SK-N-SH (cell line): ENCODE results near the gene RYR3. TPM values are rescaled to one million over a fixed set of nuclear protein-coding genes. Genes with fewer than 3 reads are reported as not detected.

Source experiments
- CTCF ChIA-PET: fragments of 300-600, 350-600 bp; formaldehyde crosslinking; extraction: SDS; loops from one replicate; lab custom pipeline; 2021; lab: Yijun Ruan, JAX
- POLR2A ChIA-PET: fragments of 350-600 bp; sonication (Branson Sonifier 250); formaldehyde crosslinking; extraction: SDS; loops from one replicate; lab custom pipeline; 2020; ENCODE audit warnings: antibody characterized with exemption, inconsistent platforms; lab: Yijun Ruan, JAX
- DNase-seq: peaks from one replicate; pipeline ENCODE4 v3.0.0; 2012
- H2AFZ ChIP-seq: fragments of 200-600 bp; sonication (generic); 2 replicates; pipeline ENCODE4 v1.8.1; 2016; ENCODE audit warnings: antibody characterized with exemption, mild to moderate bottlenecking, low read depth
- H3F3A ChIP-seq: fragments of 200-600 bp; sonication (generic); replicated peaks from 2 replicates; pipeline ENCODE3; 2016; ENCODE audit warnings: antibody characterized with exemption, mild to moderate bottlenecking; ENCODE audit not compliant: insufficient read depth
- H3K27ac ChIP-seq, 2 experiments: fragments of 200-500 bp in 1 of 2; fragments of 200-600 bp in 1 of 2; sonication (Bioruptor generic) in 1 of 2; sonication (generic), shearing (Covaris generic) in 1 of 2; 2 replicates each; pipeline versions ENCODE4 v1.5.1 to v1.6.1; 2014 to 2016; ENCODE audit warnings: low read depth in 2 of 2, inconsistent platforms in 1 of 2, low read length in 1 of 2, mild to moderate bottlenecking in 1 of 2, mixed read lengths in 1 of 2
- H3K27me3 ChIP-seq: fragments of 200-600 bp; sonication (generic), shearing (Covaris generic); 2 replicates; pipeline ENCODE4 v1.6.1; 2016; ENCODE audit warnings: mixed run types; ENCODE audit not compliant: insufficient read depth
- H3K36me3 ChIP-seq, 2 experiments: fragments of 200-500 bp in 1 of 2; fragments of 200-600 bp in 1 of 2; sonication (Bioruptor generic) in 1 of 2; sonication (generic) in 1 of 2; replicated peaks in 1 of 2; 2 replicates each; pipeline versions ENCODE3 to v1.5.1; 2014 to 2016; ENCODE audit warnings: low read length in 1 of 2, mild to moderate bottlenecking in 1 of 2; ENCODE audit not compliant: insufficient read depth in 2 of 2, control insufficient read depth in 1 of 2
- H3K4me1 ChIP-seq, 2 experiments: fragments of 200-500 bp in 1 of 2; fragments of 200-600 bp in 1 of 2; sonication (Bioruptor generic) in 1 of 2; sonication (generic), shearing (Covaris generic) in 1 of 2; 2 replicates each; pipeline versions ENCODE4 v1.5.1 to v1.6.1; 2014 to 2016; ENCODE audit warnings: low read depth in 1 of 2, low read length in 1 of 2, mixed run types in 1 of 2; ENCODE audit not compliant: insufficient read depth in 2 of 2, control insufficient read depth in 1 of 2
- H3K4me2 ChIP-seq: fragments of 200-600 bp; sonication (generic), shearing (Covaris generic); 2 replicates; pipeline ENCODE4 v1.6.1; 2017; ENCODE audit warnings: mixed run types
- H3K4me3 ChIP-seq, 2 experiments: fragments of 200-500 bp in 1 of 2; fragments of 200-600 bp in 1 of 2; sonication (Bioruptor generic) in 1 of 2; sonication (generic), shearing (Covaris generic) in 1 of 2; 2 replicates each; pipeline versions ENCODE4 v1.5.1 to v1.8.1; 2014 to 2016; ENCODE audit warnings: low read depth in 2 of 2, inconsistent platforms in 1 of 2, low read length in 1 of 2, mild to moderate bottlenecking in 1 of 2, mixed read lengths in 1 of 2, moderate library complexity in 1 of 2
- H3K79me2 ChIP-seq: fragments of 200-600 bp; sonication (generic); 2 replicates; pipeline ENCODE4 v1.8.1; 2017; ENCODE audit warnings: mild to moderate bottlenecking; ENCODE audit not compliant: insufficient read depth
- H3K9ac ChIP-seq: fragments of 200-600 bp; sonication (generic); 2 replicates; pipeline ENCODE4 v1.6.1; 2017; ENCODE audit warnings: mixed run types
- H3K9me2 ChIP-seq: fragments of 200-600 bp; sonication (generic); 2 replicates; pipeline ENCODE4 v1.6.1; 2017; ENCODE audit warnings: mixed run types
- H3K9me3 ChIP-seq: fragments of 200-600 bp; sonication (generic); 2 replicates; pipeline ENCODE4 v1.6.1; 2017; ENCODE audit warnings: mixed run types, mild to moderate bottlenecking, moderate library complexity
- H4K20me1 ChIP-seq: fragments of 200-600 bp; sonication (generic); 2 replicates; pipeline ENCODE4 v1.6.1; 2017; ENCODE audit warnings: mild to moderate bottlenecking, mixed run types; ENCODE audit not compliant: insufficient read depth
- ELF1 ChIP-seq: IDR thresholded peaks from 2 replicates; pipeline ENCODE4 v1.4.0; 2012
- JUND ChIP-seq: IDR thresholded peaks from 2 replicates; pipeline ENCODE4 v1.4.0; 2012
- NFIC ChIP-seq: IDR thresholded peaks from 2 replicates; pipeline ENCODE4 v1.4.0; 2012; ENCODE audit warnings: borderline replicate concordance
- RCOR1 ChIP-seq: fragments of 150-350 bp; IDR thresholded peaks from 2 replicates; pipeline ENCODE4 v1.6.1; 2017; ENCODE audit warnings: antibody characterized with exemption, low read length
- SIN3A ChIP-seq: IDR thresholded peaks from 2 replicates; pipeline ENCODE4 v1.6.1; 2012; ENCODE audit warnings: low read depth, mild to moderate bottlenecking, low read length, moderate library complexity, borderline replicate concordance
- YY1 ChIP-seq: IDR thresholded peaks from 2 replicates; pipeline ENCODE4 v1.4.0; 2012; ENCODE audit warnings: low read depth, mild to moderate bottlenecking
- WGBS: methylation state at CpG from one replicate; pipeline ENCODE4 v1.1.6; 2017; ENCODE audit warnings: low lambda C conversion rate; 5-methylcytosine and 5-hydroxymethylcytosine counted together
- polyA plus RNA-seq, 3 experiments: library from polyadenylated mRNA; depleted of rRNA; stranded (reverse); fragments of >200 nt; gene quantifications; 2 replicates each; pipeline ENCODE4 v1.2.3, GENCODE V29; 2012
- TF ChIP-seq, protein P1 (sequence below): fragments of 200-600 bp; sonication (generic); IDR thresholded peaks from 2 replicates; pipeline ENCODE4 v1.6.1; 2017; ENCODE audit warnings: antibody characterized with exemption, mild to moderate bottlenecking, moderate library complexity
- TF ChIP-seq, protein P2 (sequence below): IDR thresholded peaks from 2 replicates; pipeline ENCODE4 v1.4.0; 2012; ENCODE audit warnings: low read depth
- TF ChIP-seq, protein P3 (sequence below): IDR thresholded peaks from 2 replicates; pipeline ENCODE4 v1.4.0; 2012; ENCODE audit warnings: low read depth, borderline replicate concordance
- TF ChIP-seq, protein P4 (sequence below): IDR thresholded peaks from 2 replicates; pipeline ENCODE4 v1.6.1; 2012; ENCODE audit warnings: mild to moderate bottlenecking, low read depth, low read length, moderate library complexity

The RYR3 gene
- polyA plus RNA-seq, 1 of the 3 experiments (the other 2 are of a cell fraction) = 0.02 TPM

DNA sequence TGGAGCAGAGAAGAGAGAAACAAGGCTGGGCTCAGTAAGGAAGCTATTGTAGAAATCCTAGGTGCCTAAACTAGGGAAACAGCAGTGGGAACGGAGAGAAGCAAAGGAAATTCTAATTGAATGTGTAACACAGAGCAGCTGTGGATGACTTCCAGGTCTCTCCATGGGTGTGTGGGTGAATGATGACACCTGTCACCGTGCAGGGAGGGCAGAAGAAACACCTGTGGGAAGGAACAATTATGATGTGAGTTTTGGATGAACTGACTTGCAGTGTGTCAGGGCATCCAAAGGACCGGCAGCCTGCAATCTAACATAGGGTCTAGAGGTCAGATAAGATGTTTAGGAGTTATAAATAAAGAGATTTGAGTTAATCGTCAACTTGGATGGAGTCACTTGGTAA is 144.2 kb downstream of the RYR3 start (continued):
- TF ChIP-seq, protein P1, sequence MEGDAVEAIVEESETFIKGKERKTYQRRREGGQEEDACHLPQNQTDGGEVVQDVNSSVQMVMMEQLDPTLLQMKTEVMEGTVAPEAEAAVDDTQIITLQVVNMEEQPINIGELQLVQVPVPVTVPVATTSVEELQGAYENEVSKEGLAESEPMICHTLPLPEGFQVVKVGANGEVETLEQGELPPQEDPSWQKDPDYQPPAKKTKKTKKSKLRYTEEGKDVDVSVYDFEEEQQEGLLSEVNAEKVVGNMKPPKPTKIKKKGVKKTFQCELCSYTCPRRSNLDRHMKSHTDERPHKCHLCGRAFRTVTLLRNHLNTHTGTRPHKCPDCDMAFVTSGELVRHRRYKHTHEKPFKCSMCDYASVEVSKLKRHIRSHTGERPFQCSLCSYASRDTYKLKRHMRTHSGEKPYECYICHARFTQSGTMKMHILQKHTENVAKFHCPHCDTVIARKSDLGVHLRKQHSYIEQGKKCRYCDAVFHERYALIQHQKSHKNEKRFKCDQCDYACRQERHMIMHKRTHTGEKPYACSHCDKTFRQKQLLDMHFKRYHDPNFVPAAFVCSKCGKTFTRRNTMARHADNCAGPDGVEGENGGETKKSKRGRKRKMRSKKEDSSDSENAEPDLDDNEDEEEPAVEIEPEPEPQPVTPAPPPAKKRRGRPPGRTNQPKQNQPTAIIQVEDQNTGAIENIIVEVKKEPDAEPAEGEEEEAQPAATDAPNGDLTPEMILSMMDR = no peak
- TF ChIP-seq, protein P2, sequence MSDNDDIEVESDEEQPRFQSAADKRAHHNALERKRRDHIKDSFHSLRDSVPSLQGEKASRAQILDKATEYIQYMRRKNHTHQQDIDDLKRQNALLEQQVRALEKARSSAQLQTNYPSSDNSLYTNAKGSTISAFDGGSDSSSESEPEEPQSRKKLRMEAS = no peak
- TF ChIP-seq NFIC (no peak), ELF1 (no peak)

DNA sequence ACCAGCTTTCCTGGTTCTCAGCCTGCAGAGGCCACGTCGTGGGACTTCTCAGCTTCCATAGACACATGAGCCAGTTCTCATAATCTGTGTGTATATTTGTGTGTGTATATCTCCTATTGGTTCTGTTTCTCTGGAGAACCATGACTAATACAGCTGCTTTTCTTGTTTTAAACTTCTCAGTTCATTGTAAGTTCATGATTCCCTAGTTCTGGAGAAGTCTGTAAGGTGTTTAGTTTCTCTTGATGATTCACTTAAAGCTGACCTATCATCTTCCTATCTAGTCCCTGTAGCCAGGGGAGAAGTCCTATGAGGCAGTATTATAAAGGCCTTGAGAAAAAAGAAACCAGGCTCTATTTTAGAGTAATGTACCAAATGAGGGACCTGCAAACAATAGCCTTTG is 147.7 kb downstream of the RYR3 start:
- no peaks in the 10 kb centered on the region for H3K4me1 ChIP-seq
- H3K4me3 ChIP-seq = no peak overlapping the region
- no peaks in the 10 kb centered on the region for H3K36me3 ChIP-seq
- H3K4me2 ChIP-seq = no peak overlapping the region
- no peaks in the 10 kb centered on the region for H3K9me3 ChIP-seq
- H4K20me1 ChIP-seq = no peaks in the 10 kb centered on the region
- 36% methylated on average over 2 of the region's 2 CpGs for WGBS
- no peaks in the 10 kb centered on the region for H3F3A ChIP-seq
- TF ChIP-seq, protein P3, sequence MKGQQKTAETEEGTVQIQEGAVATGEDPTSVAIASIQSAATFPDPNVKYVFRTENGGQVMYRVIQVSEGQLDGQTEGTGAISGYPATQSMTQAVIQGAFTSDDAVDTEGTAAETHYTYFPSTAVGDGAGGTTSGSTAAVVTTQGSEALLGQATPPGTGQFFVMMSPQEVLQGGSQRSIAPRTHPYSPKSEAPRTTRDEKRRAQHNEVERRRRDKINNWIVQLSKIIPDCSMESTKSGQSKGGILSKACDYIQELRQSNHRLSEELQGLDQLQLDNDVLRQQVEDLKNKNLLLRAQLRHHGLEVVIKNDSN = no peak
- TF ChIP-seq YY1 = no peak
- TF ChIP-seq SIN3A = no peak
- no peak for TF ChIP-seq RCOR1
- TF ChIP-seq, protein P4, sequence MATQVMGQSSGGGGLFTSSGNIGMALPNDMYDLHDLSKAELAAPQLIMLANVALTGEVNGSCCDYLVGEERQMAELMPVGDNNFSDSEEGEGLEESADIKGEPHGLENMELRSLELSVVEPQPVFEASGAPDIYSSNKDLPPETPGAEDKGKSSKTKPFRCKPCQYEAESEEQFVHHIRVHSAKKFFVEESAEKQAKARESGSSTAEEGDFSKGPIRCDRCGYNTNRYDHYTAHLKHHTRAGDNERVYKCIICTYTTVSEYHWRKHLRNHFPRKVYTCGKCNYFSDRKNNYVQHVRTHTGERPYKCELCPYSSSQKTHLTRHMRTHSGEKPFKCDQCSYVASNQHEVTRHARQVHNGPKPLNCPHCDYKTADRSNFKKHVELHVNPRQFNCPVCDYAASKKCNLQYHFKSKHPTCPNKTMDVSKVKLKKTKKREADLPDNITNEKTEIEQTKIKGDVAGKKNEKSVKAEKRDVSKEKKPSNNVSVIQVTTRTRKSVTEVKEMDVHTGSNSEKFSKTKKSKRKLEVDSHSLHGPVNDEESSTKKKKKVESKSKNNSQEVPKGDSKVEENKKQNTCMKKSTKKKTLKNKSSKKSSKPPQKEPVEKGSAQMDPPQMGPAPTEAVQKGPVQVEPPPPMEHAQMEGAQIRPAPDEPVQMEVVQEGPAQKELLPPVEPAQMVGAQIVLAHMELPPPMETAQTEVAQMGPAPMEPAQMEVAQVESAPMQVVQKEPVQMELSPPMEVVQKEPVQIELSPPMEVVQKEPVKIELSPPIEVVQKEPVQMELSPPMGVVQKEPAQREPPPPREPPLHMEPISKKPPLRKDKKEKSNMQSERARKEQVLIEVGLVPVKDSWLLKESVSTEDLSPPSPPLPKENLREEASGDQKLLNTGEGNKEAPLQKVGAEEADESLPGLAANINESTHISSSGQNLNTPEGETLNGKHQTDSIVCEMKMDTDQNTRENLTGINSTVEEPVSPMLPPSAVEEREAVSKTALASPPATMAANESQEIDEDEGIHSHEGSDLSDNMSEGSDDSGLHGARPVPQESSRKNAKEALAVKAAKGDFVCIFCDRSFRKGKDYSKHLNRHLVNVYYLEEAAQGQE = no peak
- TF ChIP-seq JUND = no peak
- H3K9ac ChIP-seq = no peak overlapping the region
- H3K27me3 ChIP-seq = no peaks in the 10 kb centered on the region
- H3K9me2 ChIP-seq = no peaks in the 10 kb centered on the region
- H3K79me2 ChIP-seq = no peaks in the 10 kb centered on the region
- ChIA-PET CTCF (no interaction called here), POLR2A (no interaction called here)
- DNase-seq = no peak
- H3K27ac ChIP-seq = no peak overlapping the region
- H2AFZ ChIP-seq = no peak overlapping the region
